Activated effector memory CD4-positive, alpha-beta T cell treated with Interleukin-2 at 50 U/mL for 16 hours (primary cell): ENCODE data around the gene SLC6A20.

Experiments
- DNase-seq: peaks from one replicate; pipeline ENCODE4 v3.0.0-alpha.2; 2020

Gene SLC6A20

DNA sequence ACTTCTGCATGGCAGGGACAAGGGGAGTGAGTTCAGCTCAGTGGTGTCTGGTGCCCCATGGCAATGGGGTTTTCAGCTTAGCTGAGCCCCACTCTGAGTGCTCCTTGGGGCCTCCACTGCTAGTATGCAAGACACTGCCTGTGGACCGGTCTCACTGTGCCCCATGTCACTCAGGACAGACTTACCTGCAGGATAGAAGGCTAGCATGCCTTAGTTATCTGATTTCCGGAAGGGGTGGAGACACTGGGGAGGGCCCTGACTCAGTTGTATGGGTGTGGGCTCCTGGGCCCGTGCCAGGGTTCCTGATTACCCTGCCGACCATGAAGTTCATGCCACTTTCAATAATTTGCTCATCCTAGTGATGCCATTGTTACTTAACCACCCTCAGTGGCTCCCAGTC, 4.3 kb upstream of the SLC6A20 start:
- DNase-seq = no peak

DNA sequence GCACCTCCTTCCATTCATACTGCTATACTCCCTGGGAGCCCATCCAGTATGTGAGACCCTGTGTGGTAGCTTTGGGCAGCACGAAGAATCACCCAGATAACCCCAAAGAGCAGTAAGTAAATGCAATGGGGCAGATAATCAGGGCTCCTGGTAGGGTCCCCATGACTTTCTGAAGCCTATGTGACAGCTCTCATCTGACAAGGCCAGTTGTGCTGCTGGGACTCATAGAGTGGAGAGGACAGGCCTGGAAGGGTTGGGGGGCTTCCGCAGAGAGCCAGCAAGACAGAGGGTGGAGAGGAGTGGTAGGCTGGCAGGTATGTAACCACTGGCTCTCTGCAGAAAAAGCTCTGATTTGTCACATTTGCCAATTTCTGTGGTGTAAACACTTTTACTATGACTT, 3.2 kb upstream of the SLC6A20 start:
- no peak for DNase-seq

DNA sequence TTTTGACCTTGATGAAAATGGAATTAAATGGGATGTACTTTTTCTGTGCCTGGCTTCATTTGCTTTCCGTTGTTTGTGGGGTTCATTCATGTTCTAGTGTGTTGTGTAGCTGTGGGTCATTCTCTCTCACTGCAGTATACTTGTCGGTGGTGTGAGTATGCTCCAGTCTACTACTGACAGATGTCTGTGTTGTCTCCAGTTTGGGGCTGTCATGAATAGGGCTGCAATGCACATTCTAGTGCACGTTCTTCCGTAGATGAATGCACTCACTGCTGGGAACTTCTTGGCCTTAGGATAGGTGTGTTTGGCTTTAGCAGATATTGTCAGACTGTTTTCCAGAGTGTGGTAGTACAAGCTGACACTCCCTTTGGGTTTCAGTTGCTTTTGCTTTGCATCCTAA, 1.7 kb upstream of the SLC6A20 start:
- DNase-seq = no peak

DNA sequence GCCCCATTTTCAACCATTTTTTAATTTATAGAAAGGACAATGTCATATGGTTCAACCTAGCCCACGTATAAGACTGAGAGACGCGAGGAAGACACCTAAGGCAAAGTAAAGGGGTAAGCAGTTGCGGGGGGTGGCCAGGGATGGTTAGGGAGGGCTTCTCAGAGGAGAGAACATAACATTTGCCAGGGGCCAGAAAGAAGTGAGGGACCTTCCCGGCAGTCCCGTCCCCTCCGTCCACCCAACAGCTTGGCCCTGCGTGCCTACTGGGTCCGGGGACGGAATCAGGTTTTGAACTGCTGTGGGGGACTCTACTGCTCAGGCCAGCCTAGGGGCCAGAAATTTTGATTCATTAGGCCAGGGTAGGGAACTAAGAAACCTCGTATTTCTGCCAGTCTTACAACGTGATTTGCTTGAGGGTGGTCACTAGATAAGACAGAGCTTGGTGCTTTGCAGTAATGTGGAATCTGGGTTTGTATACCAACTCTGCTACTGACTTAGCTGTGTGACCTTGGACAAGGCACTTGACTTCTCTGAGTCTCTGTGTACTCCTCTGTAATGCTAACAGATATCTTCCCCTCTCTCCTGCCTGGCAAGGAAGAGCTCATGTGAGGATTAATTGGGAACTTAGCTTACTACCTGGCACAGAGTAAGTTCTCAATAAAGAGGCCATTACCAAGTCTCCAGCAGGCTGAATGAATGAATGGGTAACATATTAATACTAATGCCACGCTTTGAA, 734 bp upstream of the SLC6A20 start:
- no peak for DNase-seq

DNA sequence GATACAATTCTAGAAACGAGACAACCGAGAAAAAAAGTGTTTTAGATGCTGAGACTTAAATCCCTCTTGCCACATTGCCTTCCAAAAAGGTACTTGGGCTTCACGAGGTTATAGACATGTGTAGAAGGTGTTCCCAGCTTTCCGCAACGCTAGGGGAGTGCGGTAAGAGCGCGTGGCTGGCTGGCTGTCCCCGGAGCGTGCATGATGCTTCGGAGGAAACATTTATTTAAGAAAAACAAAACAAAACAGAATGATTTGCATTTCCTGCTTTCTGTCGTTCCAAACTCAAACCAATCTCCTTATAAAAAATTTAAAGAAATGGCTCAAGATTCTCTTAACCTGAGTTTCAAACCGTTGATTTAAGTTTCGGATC, 841 bp downstream of the SLC6A20 start:
- no peak for DNase-seq

DNA sequence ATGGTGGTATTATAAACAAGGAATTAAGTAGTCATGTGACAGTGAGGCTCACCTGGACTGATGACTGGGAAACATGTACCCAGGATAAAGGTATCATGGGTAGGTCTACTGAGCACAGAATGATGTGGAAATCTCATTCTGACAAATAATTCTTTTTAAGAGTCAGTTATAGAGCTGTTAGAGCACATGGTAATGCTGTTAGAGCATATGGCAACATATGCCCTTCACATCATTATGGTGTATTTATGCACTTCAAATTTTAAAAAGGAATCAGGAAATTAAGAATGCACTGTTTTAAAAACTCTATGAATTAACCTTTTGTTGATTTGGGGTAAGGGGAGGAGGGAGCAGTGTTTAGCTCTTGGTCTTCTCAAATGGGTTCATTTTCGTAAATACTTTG, 1.7 kb downstream of the SLC6A20 start:
- no peak for DNase-seq

DNA sequence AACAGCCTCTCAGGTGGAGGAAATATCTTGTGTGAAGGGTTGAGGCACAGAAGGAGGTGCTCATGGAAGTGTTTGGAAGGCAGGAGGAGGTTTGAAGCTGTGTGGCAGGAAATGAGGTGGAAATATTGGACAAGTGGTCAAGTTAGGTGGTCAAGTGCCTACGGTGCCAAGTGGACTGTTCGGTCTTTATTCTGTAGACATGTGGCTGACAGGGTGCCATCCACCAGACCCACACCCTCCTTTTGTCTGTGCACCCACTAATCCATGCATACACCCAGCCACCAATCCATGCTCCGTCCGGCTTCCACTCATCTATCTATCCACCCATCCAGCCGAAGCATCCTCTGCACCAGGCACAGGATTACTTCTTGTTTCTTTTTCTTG, 2.2 kb downstream of the SLC6A20 start:
- DNase-seq = no peak

DNA sequence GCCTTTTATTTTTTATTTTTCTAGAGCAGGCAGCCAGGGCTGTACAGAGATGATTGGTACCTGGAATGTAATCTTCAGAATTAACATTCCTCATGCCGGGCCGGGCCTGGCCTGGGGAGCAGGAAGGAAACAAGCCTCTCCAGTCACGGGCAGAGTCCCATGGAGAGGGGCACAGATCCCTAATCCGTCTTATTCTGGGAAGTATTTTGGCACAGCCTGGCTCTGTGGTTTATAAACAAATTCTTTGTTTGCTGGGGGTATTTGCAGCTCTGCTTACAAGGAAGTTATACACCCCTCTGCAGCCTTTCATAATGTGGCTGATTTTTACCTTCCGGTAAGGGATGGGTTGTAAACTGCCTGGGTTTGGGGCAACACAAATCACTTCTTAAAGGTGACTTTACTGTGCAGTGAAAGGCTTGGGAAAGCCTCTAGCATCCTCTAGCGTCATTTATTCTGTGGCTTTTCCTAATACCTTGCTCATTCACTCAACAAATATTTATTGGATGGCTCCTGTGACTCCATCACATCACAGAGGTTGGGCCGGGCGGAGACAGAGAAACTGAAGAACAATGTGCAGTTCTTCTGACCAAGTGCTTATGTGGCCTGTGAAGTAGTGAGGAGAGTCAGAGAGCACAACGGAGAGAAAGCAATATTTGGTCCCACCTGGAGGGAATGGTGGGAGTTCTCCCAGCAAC, 2.7 kb downstream of the SLC6A20 start:
- no peak for DNase-seq

DNA sequence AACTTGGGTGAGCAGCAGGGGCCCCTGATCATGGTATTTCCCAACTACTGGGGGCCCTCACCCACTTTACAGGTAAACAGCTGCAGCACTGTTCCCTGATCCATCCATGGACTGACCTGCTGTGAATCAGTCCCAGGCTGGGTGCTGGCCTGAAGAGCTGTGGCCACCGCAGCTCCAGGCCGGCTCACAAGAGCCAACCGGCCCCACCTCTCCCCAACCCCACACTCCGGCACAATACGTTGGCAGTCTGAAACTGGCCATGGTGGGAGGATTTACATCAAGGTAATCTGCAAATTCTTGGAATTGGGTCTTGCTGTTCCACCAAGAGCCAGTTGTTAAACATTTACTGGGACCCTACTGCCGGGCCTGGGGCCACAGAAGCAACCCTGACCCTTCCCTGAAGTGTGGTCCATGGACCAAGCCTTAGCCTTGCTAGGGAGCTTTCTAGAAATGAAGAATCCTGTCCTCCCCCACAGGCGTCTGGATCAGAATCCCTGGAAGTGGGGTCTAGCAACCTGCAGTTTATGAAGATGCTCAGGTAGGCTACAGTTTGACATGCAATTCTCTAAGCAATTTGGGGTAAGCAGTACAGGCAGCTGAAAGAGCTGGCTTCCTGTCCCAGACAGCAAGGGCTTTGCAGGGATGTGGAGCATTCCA, 3.7 kb downstream of the SLC6A20 start:
- DNase-seq = no peak

DNA sequence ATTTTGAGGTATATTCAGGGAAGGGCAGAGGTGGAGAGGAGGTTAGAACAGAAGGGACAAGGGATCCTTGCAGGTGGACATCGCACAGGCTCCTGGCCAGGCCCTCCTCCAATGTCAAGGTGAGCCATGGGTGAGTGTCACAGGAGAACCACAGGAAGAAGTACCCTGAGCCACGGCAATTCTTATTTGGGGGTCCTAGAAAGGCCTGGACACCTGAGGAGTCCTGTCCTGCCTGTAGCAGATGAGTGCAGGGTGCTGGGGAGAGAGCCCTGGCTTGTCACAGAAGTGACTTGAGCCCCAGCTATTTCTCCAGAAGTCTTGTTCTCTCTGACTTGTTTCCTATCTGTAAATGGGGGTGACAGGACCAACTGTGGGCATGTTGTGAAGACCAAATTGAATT, 4.3 kb downstream of the SLC6A20 start:
- DNase-seq = no peak

DNA sequence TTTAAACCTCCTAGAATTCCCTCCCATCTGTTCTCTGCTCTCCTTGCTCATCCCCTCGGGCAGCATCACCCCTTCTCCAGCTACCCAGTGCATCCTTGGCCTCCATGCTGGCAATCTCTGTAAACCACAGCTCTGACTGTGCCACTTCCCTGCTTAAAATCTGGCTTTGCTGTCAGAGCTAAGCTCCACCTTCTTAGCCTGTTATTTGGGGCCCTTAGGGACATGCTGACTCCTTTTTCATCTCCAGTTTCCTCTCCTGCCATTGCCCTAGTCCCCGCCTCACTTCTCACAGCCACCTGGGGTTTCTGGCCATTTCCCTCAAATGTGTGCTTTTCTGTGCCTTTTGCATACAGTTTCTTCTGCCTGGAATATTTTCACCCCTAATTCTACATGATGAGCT, 5.7 kb downstream of the SLC6A20 start:
- no peak for DNase-seq

DNA sequence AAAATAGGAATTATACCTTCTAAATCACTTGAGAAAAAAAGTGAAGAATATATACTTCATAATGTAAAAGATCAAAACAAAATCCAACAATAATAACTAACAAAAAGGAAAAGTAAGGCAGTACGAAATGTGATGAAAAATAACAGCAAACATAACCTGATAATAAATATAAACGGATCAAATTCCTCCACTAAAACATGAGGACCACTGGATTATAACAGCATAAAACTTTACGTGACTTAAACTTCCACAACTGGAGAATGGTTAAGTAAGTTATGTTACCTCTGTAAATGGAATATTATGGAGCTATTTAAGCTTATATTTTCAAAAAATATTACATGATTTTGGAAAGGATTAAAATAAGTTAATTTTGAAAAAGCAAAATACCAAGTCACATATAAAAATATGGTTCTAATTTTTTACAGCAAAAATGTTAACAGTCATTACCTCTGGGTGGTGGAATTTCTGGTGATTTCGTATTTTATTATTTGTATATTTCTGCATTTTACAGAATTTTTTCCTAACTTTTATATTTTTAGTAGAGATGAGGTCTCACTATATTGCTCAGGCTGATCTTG, 7.0 kb downstream of the SLC6A20 start:
- no peak for DNase-seq

DNA sequence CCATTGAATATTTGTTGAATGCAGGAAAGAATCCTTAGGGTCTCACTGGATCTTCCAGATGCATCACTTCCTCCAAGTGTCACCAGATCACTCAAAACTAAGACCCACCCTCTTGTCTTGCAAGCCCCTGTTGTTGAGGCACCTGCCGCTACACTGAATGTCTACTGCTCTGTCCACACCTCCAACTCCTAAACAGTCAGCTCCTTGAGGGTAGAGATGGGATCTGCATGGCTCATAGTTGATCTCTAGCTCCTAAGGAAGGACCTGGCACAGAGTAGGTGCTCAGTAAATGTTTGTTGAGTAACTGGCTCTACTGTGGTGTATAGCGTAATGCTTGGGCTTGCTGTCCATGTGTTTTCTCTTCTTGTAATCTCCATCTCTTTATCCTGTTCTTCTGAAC, 8.8 kb downstream of the SLC6A20 start:
- no peak for DNase-seq

DNA sequence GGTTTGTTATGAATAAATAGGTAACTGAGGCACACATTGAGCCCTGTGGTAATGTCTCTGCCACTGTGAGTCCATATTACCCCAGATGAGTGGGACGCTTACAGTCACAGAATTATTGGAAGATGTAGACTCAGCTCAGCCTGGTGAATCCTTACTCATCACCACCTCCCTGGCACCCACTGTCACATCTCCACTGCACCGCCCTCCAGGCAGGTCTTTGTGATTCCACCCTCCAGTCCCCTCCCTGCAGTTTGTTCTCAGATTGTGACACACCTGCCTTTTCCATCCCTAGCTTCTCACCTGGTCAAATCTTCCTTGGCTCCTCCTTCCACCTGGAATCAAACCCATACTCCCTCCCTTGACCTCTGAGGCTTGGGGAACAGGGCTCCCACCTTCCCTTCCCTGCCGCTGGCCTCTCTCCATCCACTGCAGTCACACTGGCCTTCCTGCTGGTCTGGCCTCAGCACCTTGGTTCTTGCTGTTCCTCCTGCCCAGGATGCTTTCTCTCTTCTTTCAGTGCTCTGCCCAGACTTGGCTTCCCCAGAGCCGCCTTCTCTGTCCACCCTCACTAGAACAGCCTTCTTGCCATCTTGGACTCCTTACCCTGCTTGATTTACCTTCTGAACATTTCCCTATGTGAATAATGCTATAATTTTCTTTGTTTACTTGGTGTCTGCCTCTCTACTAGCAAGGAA, 9.4 kb downstream of the SLC6A20 start:
- no peak for DNase-seq

DNA sequence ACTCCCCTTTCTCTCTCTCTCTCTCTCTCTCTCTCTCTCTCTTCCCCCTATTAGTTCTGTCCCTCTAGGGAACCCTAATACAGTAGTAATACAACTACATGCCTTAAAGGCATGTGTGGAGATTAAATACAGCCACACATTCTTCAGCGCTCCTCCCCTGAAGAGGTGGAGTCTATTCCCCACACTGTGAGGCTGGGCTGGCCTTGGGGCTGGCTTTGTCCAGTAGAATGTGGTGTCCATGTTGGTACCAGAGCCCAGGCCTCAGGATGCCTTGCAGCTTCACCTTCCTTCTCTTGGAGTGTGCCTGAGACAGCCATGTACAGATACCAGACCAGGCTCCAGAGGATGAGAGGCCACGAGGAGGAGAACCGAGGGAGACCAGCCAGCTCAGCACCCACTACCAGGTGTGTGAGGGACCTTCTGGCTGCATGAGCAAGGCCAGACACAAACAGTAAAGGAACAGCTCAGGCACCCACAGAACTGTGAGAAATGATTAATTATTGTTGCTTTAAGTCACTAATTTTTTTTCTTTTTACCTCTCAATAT, 10.7 kb downstream of the SLC6A20 start:
- no peak for DNase-seq

DNA sequence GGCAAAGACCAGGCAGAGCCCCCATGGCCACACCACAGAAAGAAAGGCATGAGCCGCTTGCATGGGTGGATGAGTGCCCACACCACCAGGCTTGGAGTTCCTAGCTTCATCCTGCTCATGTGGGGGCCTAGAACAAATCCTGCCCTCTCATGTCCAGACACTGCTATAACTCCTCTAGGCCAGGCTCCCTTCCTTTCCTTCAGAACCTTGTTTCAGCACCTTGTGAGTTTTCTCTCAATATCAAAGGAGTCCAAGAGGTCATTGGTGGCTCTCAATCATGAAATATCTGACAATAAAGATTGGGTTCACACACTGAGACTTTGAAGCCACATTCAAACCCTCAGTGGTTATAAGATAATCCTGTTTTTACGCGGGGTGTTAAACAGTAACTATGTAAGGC, 12.7 kb downstream of the SLC6A20 start:
- no peak for DNase-seq

DNA sequence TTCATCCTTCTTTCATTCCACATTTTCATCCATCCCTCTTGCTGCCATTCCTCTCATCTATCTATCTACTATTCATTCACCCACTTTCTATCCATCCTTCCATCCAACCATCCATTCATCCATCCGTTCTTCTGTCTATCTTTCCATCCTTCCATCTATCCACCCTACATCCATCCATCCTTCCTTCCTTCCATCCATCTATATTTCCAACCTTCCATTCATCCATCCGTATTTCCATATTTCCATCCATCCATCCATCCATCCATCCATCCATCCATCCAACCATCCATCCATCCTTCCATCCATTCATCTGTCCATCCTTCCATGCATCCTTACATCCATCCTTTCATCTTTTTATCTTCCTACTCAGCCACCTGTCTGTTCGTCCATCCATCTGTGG, 14.0 kb downstream of the SLC6A20 start:
- DNase-seq = no peak

DNA sequence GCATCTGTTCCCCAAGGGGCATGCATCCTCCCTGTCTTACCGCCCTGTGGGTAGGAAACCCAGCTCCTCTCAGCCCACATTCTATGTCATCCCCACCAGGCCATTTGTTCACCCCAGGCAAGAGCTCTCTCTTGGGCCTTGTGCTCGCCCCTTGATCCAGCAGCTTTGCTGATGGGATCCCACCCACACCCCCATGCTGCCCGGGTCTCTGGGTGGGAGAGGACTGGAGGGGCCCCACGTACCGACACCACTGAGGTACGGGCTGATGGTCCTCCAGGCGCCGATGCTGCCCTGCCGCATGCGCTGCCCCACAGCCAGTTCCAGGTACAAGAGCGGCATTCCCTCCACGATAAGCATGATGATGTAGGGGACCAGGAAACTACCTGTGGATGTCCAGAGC, 14.5 kb downstream of the SLC6A20 start:
- no peak for DNase-seq

DNA sequence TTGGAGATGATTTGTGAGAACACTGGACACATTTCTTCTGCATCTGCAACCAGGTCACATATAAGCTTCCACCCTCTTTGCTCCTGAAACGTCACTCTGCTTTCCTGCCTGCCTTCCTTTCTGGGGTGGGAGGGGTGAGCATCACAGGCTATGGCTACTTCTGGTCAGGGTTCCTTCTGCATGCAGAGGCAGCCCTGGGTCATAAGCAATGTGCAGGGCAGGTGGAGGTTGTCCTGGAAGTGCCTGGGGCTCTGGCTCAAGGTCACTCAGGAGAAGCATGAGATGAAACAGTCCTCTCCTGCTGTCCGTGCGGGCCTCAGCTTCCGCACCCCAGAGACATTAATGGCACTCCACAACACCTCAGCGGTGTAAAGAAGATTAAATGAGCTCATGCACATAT, 15.1 kb downstream of the SLC6A20 start:
- DNase-seq = no peak

DNA sequence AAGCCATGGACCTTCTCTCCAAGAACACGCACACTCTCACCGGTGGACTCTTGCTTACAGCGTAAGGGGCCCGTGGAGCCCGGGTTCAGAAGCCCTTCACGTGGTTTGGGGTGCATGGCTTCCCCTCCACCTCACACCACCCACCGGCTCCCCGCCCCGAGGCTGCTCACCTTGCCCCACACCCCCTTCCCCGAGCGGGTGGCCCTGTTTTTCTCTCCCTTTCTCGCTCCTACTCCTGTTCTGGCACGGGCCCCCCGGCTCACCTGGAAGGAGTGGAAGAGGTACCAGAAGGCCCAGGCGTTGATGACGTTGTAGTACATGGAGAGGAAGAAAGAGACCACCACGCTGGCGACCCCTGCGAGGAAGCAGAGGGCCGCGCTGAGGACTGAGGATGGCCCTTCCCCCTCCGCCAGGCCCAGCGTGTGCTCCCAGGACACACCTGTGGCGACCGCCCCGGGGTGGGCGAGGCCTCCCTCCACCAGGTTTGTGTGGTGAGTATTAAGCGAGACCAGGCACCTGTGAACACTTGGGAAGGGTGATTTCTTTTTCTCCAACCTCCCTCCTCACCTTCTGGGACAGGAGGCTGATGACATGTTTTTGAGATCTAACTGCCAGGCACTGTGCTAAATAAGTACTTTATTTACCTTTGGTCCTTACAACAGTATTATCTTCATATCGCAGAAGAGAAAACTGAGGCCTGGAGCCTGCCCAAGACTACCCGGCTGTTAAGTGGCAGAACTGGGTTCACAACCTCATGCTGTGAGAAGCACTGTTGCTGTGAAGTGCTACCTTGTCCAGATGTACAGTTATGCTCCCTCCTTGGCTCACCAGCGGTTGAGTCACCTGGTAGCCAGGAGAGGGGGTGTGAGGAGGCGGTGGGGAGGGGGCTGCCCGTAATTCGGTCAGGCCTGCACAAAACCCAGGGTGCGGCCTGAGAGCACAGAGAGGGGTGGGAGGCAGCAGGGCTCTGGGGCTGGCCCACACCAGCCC, 16.3 kb downstream of the SLC6A20 start:
- no peak for DNase-seq

DNA sequence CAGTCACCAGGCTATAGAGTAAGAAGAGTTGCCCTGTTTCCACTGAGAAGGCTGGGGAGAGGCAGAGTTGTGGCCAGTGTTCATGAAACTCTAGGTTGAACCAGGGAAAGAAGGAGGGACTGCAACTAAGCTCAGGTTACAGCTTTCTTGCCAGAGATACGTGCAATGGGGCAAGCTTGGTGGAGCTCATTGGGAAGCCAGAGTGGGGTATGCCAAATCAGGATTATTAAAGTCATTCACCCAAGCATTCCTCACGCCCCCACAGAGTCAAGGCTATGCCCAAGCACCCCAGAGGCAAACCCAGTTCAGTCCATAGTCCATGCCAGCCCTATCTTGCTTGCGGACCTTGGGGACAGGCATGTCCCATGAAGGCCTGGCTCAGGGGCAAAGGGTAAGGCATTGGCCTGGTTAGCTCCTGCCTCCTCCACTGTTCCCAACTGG, 17.6 kb downstream of the SLC6A20 start:
- no peak for DNase-seq
